Hepatocyte (in vitro differentiated cells): ENCODE data around the gene PUM2. TPM values are rescaled to one million over a fixed set of nuclear protein-coding genes. Genes with fewer than 3 reads are reported as not detected.

Source experiments
- DNase-seq: peaks from one replicate; pipeline ENCODE4 v3.0.0-alpha.2; 2016; ENCODE audit warnings: low spot score
- H2AFZ ChIP-seq: fragments of 200-600 bp; sonication (generic); 2 replicates; pipeline ENCODE4 v1.6.0; 2016; ENCODE audit warnings: antibody characterized with exemption, mild to moderate bottlenecking
- H3K27ac ChIP-seq: fragments of 200-600 bp; sonication (generic); 2 replicates; pipeline ENCODE4 v1.5.1; 2016; ENCODE audit warnings: mild to moderate bottlenecking
- H3K27me3 ChIP-seq: fragments of 200-600 bp; sonication (generic); 2 replicates; pipeline ENCODE4 v1.6.1; 2016
- H3K36me3 ChIP-seq: fragments of 200-600 bp; sonication (generic); replicated peaks from 2 replicates; pipeline ENCODE4 v1.5.1; 2016; ENCODE audit warnings: low read depth; ENCODE audit not compliant: insufficient read depth
- H3K4me1 ChIP-seq: fragments of 200-600 bp; sonication (generic); 2 replicates; pipeline ENCODE4 v1.5.1; 2016; ENCODE audit warnings: mild to moderate bottlenecking, moderate library complexity; ENCODE audit not compliant: insufficient read depth
- H3K4me2 ChIP-seq: fragments of 200-600 bp; sonication (generic); 2 replicates; pipeline ENCODE4 v1.6.0; 2016
- H3K4me3 ChIP-seq: fragments of 200-600 bp; sonication (generic); 2 replicates; pipeline ENCODE4 v1.5.1; 2016; ENCODE audit warnings: mild to moderate bottlenecking
- H3K79me2 ChIP-seq: fragments of 200-600 bp; sonication (generic); 2 replicates; pipeline ENCODE4 v1.6.0; 2017; ENCODE audit warnings: mild to moderate bottlenecking
- H3K9me2 ChIP-seq: fragments of 200-600 bp; sonication (generic); replicated peaks from 2 replicates; pipeline ENCODE4 v1.6.0; 2017; ENCODE audit warnings: mild to moderate bottlenecking; ENCODE audit not compliant: insufficient read depth
- H3K9me3 ChIP-seq: fragments of 200-600 bp; sonication (generic); 2 replicates; pipeline ENCODE4 v1.5.1; 2016; ENCODE audit warnings: low read depth, mild to moderate bottlenecking
- H4K20me1 ChIP-seq: fragments of 200-600 bp; sonication (generic); 2 replicates; pipeline ENCODE4 v1.6.0; 2016; ENCODE audit warnings: mild to moderate bottlenecking; ENCODE audit not compliant: insufficient read depth, poor library complexity, severe bottlenecking
- CTCF ChIP-seq: fragments of 200-600 bp; sonication (generic); IDR thresholded peaks from 2 replicates; pipeline ENCODE4 v1.5.1; 2016; ENCODE audit warnings: antibody characterized with exemption, mild to moderate bottlenecking; ENCODE audit not compliant: poor library complexity
- EZH2 ChIP-seq: fragments of 200-600 bp; sonication (generic); IDR thresholded peaks from 2 replicates; pipeline ENCODE4 v1.6.1; 2016; ENCODE audit warnings: antibody characterized with exemption, mild to moderate bottlenecking, borderline replicate concordance
- EZH2phosphoT487 ChIP-seq: fragments of 200-600 bp; sonication (generic); IDR thresholded peaks from one replicate; pipeline ENCODE4 v1.6.1; 2018; ENCODE audit warnings: antibody characterized with exemption, mild to moderate bottlenecking, low read depth, moderate library complexity; ENCODE audit not compliant: unreplicated experiment, severe bottlenecking
- WGBS: methylation state at CpG from one replicate; pipeline ENCODE4 v1.1.6; 2016; ENCODE audit warnings: low lambda C conversion rate; ENCODE audit errors: missing lambda C conversion rate; 5-methylcytosine and 5-hydroxymethylcytosine counted together
- polyA plus RNA-seq: library from polyadenylated mRNA; unstranded; fragments of >200 nt; fragmentation: Nextera tagmentation; extraction: Ambion mirVana; gene quantifications from 2 replicates; pipeline ENCODE4 v1.2.1, GENCODE V29; 2016
- total RNA-seq: library from RNA; depleted of rRNA; stranded (reverse); fragments of >200 nt; gene quantifications from 2 replicates; pipeline ENCODE4 v1.2.3, GENCODE V29; 2014

Gene PUM2
- total and polyA plus RNA-seq, 2 experiments from 2014 or later = 14.4 to 55.5 TPM

- Histone ChIP-seq H3K79me2 (peaks cover 99% of the 10 kb centered on the region), H3K4me1 (peaks cover 12% of the 10 kb centered on the region), H4K20me1 (peaks cover 98% of the 10 kb centered on the region), H3K27me3 (no peaks in the 10 kb centered on the region), H3K27ac (no peak overlapping the region), H3K36me3 (no peaks in the 10 kb centered on the region), H2AFZ (no peak overlapping the region), H3K4me2 (no peak overlapping the region), H3K9me3 (no peaks in the 10 kb centered on the region), H3K9me2 (no peaks in the 10 kb centered on the region), H3K4me3 (no peak overlapping the region)
- WGBS = 90% methylated on average over 3 of the region's 3 CpGs
- TF ChIP-seq CTCF = no peak
- no peak for TF ChIP-seq EZH2phosphoT487
- no peak for TF ChIP-seq EZH2
- no peak for DNase-seq
Observed at GRCh38 chr2:20330192-20330591, 20.5 kb downstream of the PUM2 start.

DNA sequence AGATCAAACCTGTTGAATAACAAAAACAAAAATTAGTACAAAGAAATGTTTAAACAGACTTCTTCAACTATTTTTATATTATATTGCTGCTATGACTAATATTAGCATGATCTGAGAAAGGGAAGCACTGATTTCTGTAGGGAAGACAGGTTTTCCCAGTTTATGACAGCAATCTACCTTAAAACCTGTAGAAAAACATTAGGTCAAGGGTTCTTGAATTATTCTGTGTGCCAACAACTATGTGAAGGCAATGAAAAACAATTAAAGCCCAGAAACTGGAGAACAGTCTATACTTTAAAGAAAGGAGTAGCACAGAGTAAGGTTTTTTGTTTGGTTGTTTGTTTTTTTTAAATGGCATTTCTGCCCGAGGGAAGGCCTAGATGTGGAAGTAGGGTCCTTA, 23.3 kb downstream of the PUM2 start:
- no peak for TF ChIP-seq EZH2
- TF ChIP-seq CTCF = no peak
- no peak for TF ChIP-seq EZH2phosphoT487
- Histone ChIP-seq H3K36me3 (no peaks in the 10 kb centered on the region), H3K9me2 (no peaks in the 10 kb centered on the region), H3K27ac (peak overlapping the region; percentile 46), H3K4me3 (no peak overlapping the region), H4K20me1 (peaks cover 96% of the 10 kb centered on the region), H3K79me2 (peaks cover 97% of the 10 kb centered on the region), H3K4me2 (peak overlapping the region; percentile 30), H3K27me3 (no peaks in the 10 kb centered on the region), H2AFZ (no peak overlapping the region), H3K4me1 (peaks cover 9% of the 10 kb centered on the region), H3K9me3 (no peaks in the 10 kb centered on the region)
- no peak for DNase-seq
- 21% methylated on average over 1 of the region's 1 CpG for WGBS

GRCh38 chr2:20326163-20326780, 24.4 kb downstream of the PUM2 start:
- Histone ChIP-seq H3K4me1 (peaks cover 9% of the 10 kb centered on the region), H3K27ac (peak overlapping the region; percentile 46), H3K9me3 (no peaks in the 10 kb centered on the region), H2AFZ (no peak overlapping the region), H4K20me1 (peaks cover 96% of the 10 kb centered on the region), H3K4me2 (no peak overlapping the region), H3K79me2 (peaks cover 97% of the 10 kb centered on the region), H3K27me3 (no peaks in the 10 kb centered on the region), H3K4me3 (no peak overlapping the region), H3K9me2 (no peaks in the 10 kb centered on the region), H3K36me3 (no peaks in the 10 kb centered on the region)
- WGBS = 49% methylated on average over 4 of the region's 4 CpGs
- peak; percentile 67 for DNase-seq
- peak; percentile 74 for TF ChIP-seq CTCF
- TF ChIP-seq EZH2 = no peak
- no peak for TF ChIP-seq EZH2phosphoT487
